ENCODE measurements around the gene PSORS1C2. TPM values are rescaled to one million over a fixed set of nuclear protein-coding genes. Genes with fewer than 3 reads are reported as not detected.
"Not testable (repeated sequence)": the region's sequence is repeated elsewhere in the genome, so short reads cannot be mapped to it uniquely, and the experiment has no call there.

PSORS1C2 gene
- total RNA-seq, 1 experiment from 2014 or later: 0.33 TPM

- no CpG with 5 or more reads among the region's 9 CpGs for WGBS (ENCODE audit: extremely low coverage, insufficient read length, low lambda C conversion rate)
- H3K4me3 Mint-ChIP-seq; H2BK20ac ChIP-seq (ENCODE audit: low read depth, low read length, poor library complexity, severe bottlenecking); H4K8ac ChIP-seq (replicated peaks; ENCODE audit: insufficient read length, low read depth, low read length); H3K4ac ChIP-seq (ENCODE audit: low read depth, low read length); H3K18ac ChIP-seq (ENCODE audit: insufficient read length, low read depth, low read length); H2BK5ac ChIP-seq (ENCODE audit: insufficient read length, low read length); H3K4me1 ChIP-seq (ENCODE audit: insufficient read depth, low read length); H3K9me3 ChIP-seq (ENCODE audit: control insufficient read depth, low read depth, low read length); H3K14ac ChIP-seq (ENCODE audit: insufficient read depth, low read length); H3K56ac ChIP-seq (ENCODE audit: insufficient read length, low read depth, low read length); H2BK12ac ChIP-seq (ENCODE audit: insufficient read length, low read depth, low read length); H3K9ac ChIP-seq (ENCODE audit: extremely low read depth, insufficient read length, low read length); H3K27ac ChIP-seq (ENCODE audit: insufficient read length, low read depth, low read length); H3K27me3 ChIP-seq (ENCODE audit: insufficient read depth, low read length); H2AFZ ChIP-seq (ENCODE audit: low read length); H4K5ac ChIP-seq (ENCODE audit: insufficient read length, low read depth, low read length); H3K79me1 ChIP-seq (ENCODE audit: insufficient read depth, low read depth, low read length, poor library complexity, severe bottlenecking); H2BK120ac ChIP-seq (ENCODE audit: low read depth, low read length, poor library complexity, severe bottlenecking); H2AK5ac ChIP-seq (ENCODE audit: insufficient read length, low read length); H2BK15ac ChIP-seq (ENCODE audit: low read depth, low read length); H3K23ac ChIP-seq (ENCODE audit: insufficient read length, low read depth, low read length); H3K9me3 Mint-ChIP-seq; H4K91ac ChIP-seq (ENCODE audit: insufficient read length, low read depth, low read length); H3T11ph ChIP-seq (ENCODE audit: low read length); H3K4me2 ChIP-seq (ENCODE audit: insufficient read depth, insufficient read length, low read length); H4K20me1 ChIP-seq (ENCODE audit: control insufficient read depth, insufficient read depth, insufficient read length); H3K27me3 Mint-ChIP-seq (ENCODE audit: low read depth); DNase-seq: not testable (repeated sequence)
- peaks cover 54 to 88% (median 61%) of the 10 kb centered on the region in 3 experiments for H3K36me3 Mint-ChIP-seq (ENCODE audit: insufficient read depth in 1 of 3, low read depth in 3 of 3)
- peak overlapping the region in 2 of 3 experiments; percentile 86 to 94; a peak in 5 of 7 replicates for H3K27ac Mint-ChIP-seq
- Histone ChIP-seq H3K79me2 (ENCODE audit: insufficient read depth, low read length) (peaks cover 28% of the 10 kb centered on the region), H3K23me2 (ENCODE audit: insufficient read length, low read depth, low read length, poor library complexity, severe bottlenecking) (peaks cover 11% of the 10 kb centered on the region)
- H3K4me1 Mint-ChIP-seq: peaks cover 62 to 63% of the 10 kb centered on the region in 2 experiments
Measured at GRCh38 chr6:31164475-31165063, 25.7 kb upstream of the PSORS1C2 start.
